ENCODE measurements around the gene PRKAG3. TPM values are rescaled to one million over a fixed set of nuclear protein-coding genes. Genes with fewer than 3 reads are reported as not detected.

The PRKAG3 gene
- total and polyA plus RNA-seq, 9 of the 15 experiments (the other 6 are each of a cell fraction or from before 2014, with no cell fraction given) = not detected

DNA sequence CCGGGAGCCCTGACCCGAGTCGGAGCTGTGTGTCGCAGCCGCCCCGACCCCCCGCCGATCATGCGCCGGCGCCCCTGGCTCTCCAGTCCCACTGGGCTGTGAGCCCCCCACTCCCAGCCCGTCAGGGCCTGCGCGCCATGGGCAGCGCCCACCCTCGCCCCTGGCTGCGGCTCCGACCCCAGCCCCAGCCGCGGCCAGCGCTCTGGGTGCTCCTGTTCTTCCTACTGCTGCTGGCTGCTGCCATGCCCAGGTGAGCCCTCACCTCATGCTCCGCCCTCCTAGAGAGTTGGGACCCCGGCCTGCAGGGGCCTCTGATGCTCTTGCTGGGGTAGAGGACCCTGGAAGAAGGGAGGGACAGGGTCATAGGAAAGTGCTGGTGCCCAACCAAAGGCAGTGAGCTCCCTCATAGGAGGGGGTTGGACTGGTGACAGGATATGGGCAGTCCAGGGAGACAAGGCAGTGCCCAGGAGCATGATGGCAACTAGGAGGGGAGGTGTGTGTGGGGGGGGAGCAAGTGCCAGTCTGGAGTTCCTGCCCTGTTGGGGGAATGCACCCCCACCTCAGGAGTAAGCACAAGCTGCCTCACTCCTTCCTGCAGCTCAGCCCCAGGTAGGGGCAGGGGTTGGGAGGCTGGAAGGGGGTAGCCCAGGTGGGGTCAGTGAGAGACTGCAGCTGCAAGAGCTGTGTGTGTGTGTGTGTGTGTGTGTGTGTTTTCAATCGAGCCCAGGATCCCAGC is 49.4 kb upstream of the PRKAG3 start:
- Histone ChIP-seq H3K4me1 (replicated peaks in 1 of 2; ENCODE audit: control insufficient read depth in 2 of 2, insufficient read depth in 2 of 2, low read length in 2 of 2) (peaks cover 0 to 15% of the 10 kb centered on the region in 2 experiments; a peak in 3 of 5 replicates), H3K4me2 (ENCODE audit: insufficient read depth, low read length) (no peak overlapping the region), H3K4me3 (no peak overlapping the region), H3K27ac (ENCODE audit: extremely low read depth, low read depth, low read length) (no peak overlapping the region), H3K27me3 (ENCODE audit: control insufficient read depth in 2 of 2, insufficient read depth in 2 of 2, low read length in 2 of 2) (peaks cover 0 to 44% of the 10 kb centered on the region in 2 experiments; a peak in 3 of 5 replicates), H4K20me1 (replicated peaks; ENCODE audit: control insufficient read depth, insufficient read depth, low read length) (peaks cover 11% of the 10 kb centered on the region; the same call in 1 of the 2 replicates), H3K9ac (ENCODE audit: insufficient read depth in 1 of 2, low read depth in 2 of 2, low read length in 2 of 2) (no peak overlapping the region), H3K36me3 (ENCODE audit: control insufficient read depth, insufficient read depth, low read length) (no peaks in the 10 kb centered on the region), H2AFZ (ENCODE audit: low read depth, low read length) (no peak overlapping the region), H3K9me1 (ENCODE audit: control insufficient read depth, insufficient read depth, low read length) (no peaks in the 10 kb centered on the region), H3K79me2 (ENCODE audit: control insufficient read depth, insufficient read depth, low read length) (no peaks in the 10 kb centered on the region), H3K9me3 (replicated peaks; ENCODE audit: control insufficient read depth, insufficient read depth, low read depth, low read length) (no peaks in the 10 kb centered on the region)
- FAIRE-seq = no peak
- intact Hi-C loops (cut with micrococcal nuclease) = no loop called here
- CTCF ChIA-PET (ENCODE audit: low intra/inter-chr PET ratio) = interaction anchor here (0.6 kb wide), 1 partner anchor 27 kb away, joined by 4 read pairs; no protein-coding TSS in a partner anchor
- 7% methylated on average over 3 of the region's 24 CpGs for WGBS (ENCODE audit: insufficient coverage, low coverage, missing lambda C conversion rate)
- POLR2A ChIA-PET = interaction anchor here (0.7 kb wide), 1 partner anchor 98 kb away, joined by 3 read pairs; no protein-coding TSS in a partner anchor
- no TSS peak for BruUV-seq (replicated peaks)
- no peak for ATAC-seq
- in situ Hi-C loops (cut with MboI) = no loop called here
- DNase-seq (ENCODE audit: extremely low read depth in 1 of 4, low spot score in 3 of 4) = no peak
- TF ChIP-seq REST (IDR thresholded peaks at IDR 0.05; ENCODE audit: borderline replicate concordance) (no peak), REST (CRISPR knock-in tag; IDR thresholded peaks at IDR 0.05; ENCODE audit: low read depth) (no peak), ZNF174 (CRISPR knock-in tag; IDR thresholded peaks at IDR 0.05) (no peak), ZNF395 (CRISPR knock-in tag; IDR thresholded peaks at IDR 0.05) (no peak), SP2 (IDR thresholded peaks at IDR 0.05; ENCODE audit: extremely low read depth, low read depth, low read length, poor library complexity, severe bottlenecking) (no peak), ZNF121 (CRISPR knock-in tag; conservative IDR thresholded peaks at IDR 0.05) (no peak), ZNF561 (CRISPR knock-in tag; conservative IDR thresholded peaks at IDR 0.05) (no peak)
- TF ChIP-seq, protein P1, sequence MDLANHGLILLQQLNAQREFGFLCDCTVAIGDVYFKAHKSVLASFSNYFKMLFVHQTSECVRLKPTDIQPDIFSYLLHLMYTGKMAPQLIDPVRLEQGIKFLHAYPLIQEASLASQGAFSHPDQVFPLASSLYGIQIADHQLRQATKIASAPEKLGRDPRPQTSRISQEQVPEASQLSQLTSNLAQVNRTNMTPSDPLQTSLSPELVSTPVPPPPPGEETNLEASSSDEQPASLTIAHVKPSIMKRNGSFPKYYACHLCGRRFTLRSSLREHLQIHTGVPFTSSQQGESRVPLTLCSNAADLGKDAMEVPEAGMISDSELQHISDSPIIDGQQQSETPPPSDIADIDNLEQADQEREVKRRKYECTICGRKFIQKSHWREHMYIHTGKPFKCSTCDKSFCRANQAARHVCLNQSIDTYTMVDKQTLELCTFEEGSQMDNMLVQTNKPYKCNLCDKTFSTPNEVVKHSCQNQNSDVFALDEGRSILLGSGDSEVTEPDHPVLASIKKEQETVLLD (IDR thresholded peaks at IDR 0.05) = no peak
- TF ChIP-seq, protein P2, sequence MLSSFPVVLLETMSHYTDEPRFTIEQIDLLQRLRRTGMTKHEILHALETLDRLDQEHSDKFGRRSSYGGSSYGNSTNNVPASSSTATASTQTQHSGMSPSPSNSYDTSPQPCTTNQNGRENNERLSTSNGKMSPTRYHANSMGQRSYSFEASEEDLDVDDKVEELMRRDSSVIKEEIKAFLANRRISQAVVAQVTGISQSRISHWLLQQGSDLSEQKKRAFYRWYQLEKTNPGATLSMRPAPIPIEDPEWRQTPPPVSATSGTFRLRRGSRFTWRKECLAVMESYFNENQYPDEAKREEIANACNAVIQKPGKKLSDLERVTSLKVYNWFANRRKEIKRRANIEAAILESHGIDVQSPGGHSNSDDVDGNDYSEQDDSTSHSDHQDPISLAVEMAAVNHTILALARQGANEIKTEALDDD (IDR thresholded peaks at IDR 0.05) = no peak

Measured in K562 (cell line).